ENCODE data around the gene TMEM132C. TPM values are rescaled to one million over a fixed set of nuclear protein-coding genes. Genes with fewer than 3 reads are reported as not detected.

Gene TMEM132C
- total and polyA plus RNA-seq, 4 experiments from 2014 or later, result not detected

GRCh38 chr12:128687851-128688250 is 420.9 kb downstream of the TMEM132C start:
- POLR2A ChIA-PET (ENCODE audit: partially characterized antibody), result no interaction called here
- H3K9me3 ChIP-seq (ENCODE audit: control insufficient read depth in 1 of 2, low read length in 2 of 2), result no peaks in the 10 kb centered on the region
- H3K4me3 Mint-ChIP-seq, result no peak overlapping the region
- H3K36me3 ChIP-seq (ENCODE audit: insufficient read depth, low read length), result no peaks in the 10 kb centered on the region
- H3K4me1 ChIP-seq (ENCODE audit: insufficient read depth, low read length), result no peaks in the 10 kb centered on the region
- intact Hi-C loops (cut with micrococcal nuclease), result no loop called here
- no peak overlapping the region for H3K27ac ChIP-seq (ENCODE audit: low read depth, low read length)
- H3K4me1 Mint-ChIP-seq, result no peaks in the 10 kb centered on the region
- H3K9me3 Mint-ChIP-seq, result peaks cover 0 to 11% (median 2%) of the 10 kb centered on the region in 8 donors
- no peak for DNase-seq
- H3K27ac Mint-ChIP-seq, result no peak overlapping the region
- H3K27me3 Mint-ChIP-seq, result no peaks in the 10 kb centered on the region
- no peak overlapping the region for H3K4me3 ChIP-seq (ENCODE audit: low read length in 2 of 2)
- no peaks in the 10 kb centered on the region for H3K36me3 Mint-ChIP-seq
- no peaks in the 10 kb centered on the region for H3K27me3 ChIP-seq (ENCODE audit: insufficient read depth, low read length)
- CTCF ChIA-PET (ENCODE audit: partially characterized antibody), result no interaction called here

- H3K4me3 ChIP-seq (ENCODE audit: low read length in 2 of 2), result no peak overlapping the region
- no peaks in the 10 kb centered on the region for H3K9me3 ChIP-seq (ENCODE audit: control insufficient read depth in 1 of 2, low read length in 2 of 2)
- no peak overlapping the region for H3K27ac Mint-ChIP-seq
- H3K9me3 Mint-ChIP-seq, result peaks cover 0 to 12% (median 4%) of the 10 kb centered on the region in 8 donors
- no peaks in the 10 kb centered on the region for H3K27me3 ChIP-seq (ENCODE audit: insufficient read depth, low read length)
- no peak for DNase-seq
- no peak overlapping the region for H3K4me3 Mint-ChIP-seq
- no peaks in the 10 kb centered on the region for H3K4me1 ChIP-seq (ENCODE audit: insufficient read depth, low read length)
- no peaks in the 10 kb centered on the region for H3K36me3 ChIP-seq (ENCODE audit: insufficient read depth, low read length)
- intact Hi-C loops (cut with micrococcal nuclease), result no loop called here
- no peaks in the 10 kb centered on the region for H3K27me3 Mint-ChIP-seq
- ChIA-PET CTCF (ENCODE audit: partially characterized antibody) (interaction anchor here (0.6 kb wide), 1 partner anchor 92 kb away, joined by 3 read pairs; no protein-coding TSS in a partner anchor), POLR2A (ENCODE audit: partially characterized antibody) (no interaction called here)
- H3K36me3 Mint-ChIP-seq, result no peaks in the 10 kb centered on the region
- no peak overlapping the region for H3K27ac ChIP-seq (ENCODE audit: low read depth, low read length)
- no peaks in the 10 kb centered on the region for H3K4me1 Mint-ChIP-seq
These were observed 423.7 kb downstream of the TMEM132C start for GRCh38 chr12:128690641-128691040.

- no peak overlapping the region for H3K27ac Mint-ChIP-seq
- ChIA-PET POLR2A (ENCODE audit: partially characterized antibody) (no interaction called here), CTCF (ENCODE audit: partially characterized antibody) (no interaction called here)
- no peaks in the 10 kb centered on the region for H3K36me3 Mint-ChIP-seq
- H3K36me3 ChIP-seq (ENCODE audit: insufficient read depth, low read length), result no peaks in the 10 kb centered on the region
- intact Hi-C loops (cut with micrococcal nuclease), result no loop called here
- H3K27me3 Mint-ChIP-seq, result peaks cover 0 to 2% of the 10 kb centered on the region in 2 donors
- DNase-seq, result no peak
- H3K27me3 ChIP-seq (ENCODE audit: insufficient read depth, low read length), result no peaks in the 10 kb centered on the region
- no peak overlapping the region for H3K4me3 Mint-ChIP-seq
- H3K27ac ChIP-seq (ENCODE audit: low read depth, low read length), result no peak overlapping the region
- peaks cover 0 to 3% of the 10 kb centered on the region in 2 donors for H3K9me3 ChIP-seq (ENCODE audit: control insufficient read depth in 1 of 2, low read length in 2 of 2)
- no peaks in the 10 kb centered on the region for H3K4me1 ChIP-seq (ENCODE audit: insufficient read depth, low read length)
- no peaks in the 10 kb centered on the region for H3K4me1 Mint-ChIP-seq
- no peak overlapping the region for H3K4me3 ChIP-seq (ENCODE audit: low read length in 2 of 2)
- H3K9me3 Mint-ChIP-seq, result peaks cover 0 to 9% (median 3%) of the 10 kb centered on the region in 8 donors
These were observed 426.1 kb downstream of the TMEM132C start for GRCh38 chr12:128693115-128693514.

GRCh38 chr12:128693771-128694170 is 426.8 kb downstream of the TMEM132C start:
- Mint-ChIP-seq H3K36me3 (no peaks in the 10 kb centered on the region), H3K4me3 (no peak overlapping the region), H3K27ac (no peak overlapping the region), H3K9me3 (peaks cover 0 to 6% (median 3%) of the 10 kb centered on the region in 8 donors), H3K27me3 (peaks cover 0 to 2% of the 10 kb centered on the region in 2 donors), H3K4me1 (no peaks in the 10 kb centered on the region)
- intact Hi-C loops (cut with micrococcal nuclease), result no loop called here
- Histone ChIP-seq H3K4me3 (ENCODE audit: low read length in 2 of 2) (no peak overlapping the region), H3K9me3 (ENCODE audit: control insufficient read depth in 1 of 2, low read length in 2 of 2) (peaks cover 0 to 3% of the 10 kb centered on the region in 2 donors), H3K27ac (ENCODE audit: low read depth, low read length) (no peak overlapping the region), H3K36me3 (ENCODE audit: insufficient read depth, low read length) (no peaks in the 10 kb centered on the region), H3K4me1 (ENCODE audit: insufficient read depth, low read length) (no peaks in the 10 kb centered on the region), H3K27me3 (ENCODE audit: insufficient read depth, low read length) (no peaks in the 10 kb centered on the region)
- POLR2A ChIA-PET (ENCODE audit: partially characterized antibody), result no interaction called here
- DNase-seq, result no peak
- CTCF ChIA-PET (ENCODE audit: partially characterized antibody), result no interaction called here

- Mint-ChIP-seq H3K4me3 (no peak overlapping the region), H3K9me3 (peaks cover 0 to 8% (median 3%) of the 10 kb centered on the region in 8 donors), H3K27ac (no peak overlapping the region), H3K27me3 (peaks cover 0 to 2% of the 10 kb centered on the region in 2 donors), H3K4me1 (no peaks in the 10 kb centered on the region), H3K36me3 (no peaks in the 10 kb centered on the region)
- Histone ChIP-seq H3K36me3 (ENCODE audit: insufficient read depth, low read length) (no peaks in the 10 kb centered on the region), H3K27ac (ENCODE audit: low read depth, low read length) (no peak overlapping the region), H3K4me3 (ENCODE audit: low read length in 2 of 2) (no peak overlapping the region), H3K27me3 (ENCODE audit: insufficient read depth, low read length) (no peaks in the 10 kb centered on the region), H3K9me3 (ENCODE audit: control insufficient read depth in 1 of 2, low read length in 2 of 2) (peaks cover 0 to 3% of the 10 kb centered on the region in 2 donors), H3K4me1 (ENCODE audit: insufficient read depth, low read length) (no peaks in the 10 kb centered on the region)
- ChIA-PET CTCF (ENCODE audit: partially characterized antibody) (no interaction called here), POLR2A (ENCODE audit: partially characterized antibody) (no interaction called here)
- intact Hi-C loops (cut with micrococcal nuclease), result no loop called here
- no peak for DNase-seq
These were observed 427.5 kb downstream of the TMEM132C start for GRCh38 chr12:128694445-128694844.

GRCh38 chr12:128695697-128696096 is 428.7 kb downstream of the TMEM132C start:
- H3K4me3 Mint-ChIP-seq, result no peak overlapping the region
- H3K27ac Mint-ChIP-seq, result no peak overlapping the region

GRCh38 chr12:128698301-128698972 is 431.5 kb downstream of the TMEM132C start:
- H3K27me3 Mint-ChIP-seq, result peaks cover 0 to 2% of the 10 kb centered on the region in 2 donors
- intact Hi-C loops (cut with micrococcal nuclease), result no loop called here
- Histone ChIP-seq H3K4me3 (ENCODE audit: low read length in 2 of 2) (no peak overlapping the region), H3K36me3 (ENCODE audit: insufficient read depth, low read length) (no peaks in the 10 kb centered on the region), H3K4me1 (ENCODE audit: insufficient read depth, low read length) (no peaks in the 10 kb centered on the region), H3K27ac (ENCODE audit: low read depth, low read length) (no peak overlapping the region), H3K27me3 (ENCODE audit: insufficient read depth, low read length) (no peaks in the 10 kb centered on the region), H3K9me3 (ENCODE audit: control insufficient read depth in 1 of 2, low read length in 2 of 2) (peaks cover 0 to 3% of the 10 kb centered on the region in 2 donors)
- no peak for DNase-seq
- H3K9me3 Mint-ChIP-seq, result peaks cover 1 to 8% (median 3%) of the 10 kb centered on the region in 8 donors
- H3K4me3 Mint-ChIP-seq, result no peak overlapping the region
- no peaks in the 10 kb centered on the region for H3K36me3 Mint-ChIP-seq
- peaks cover 0 to 3% (median 0%) of the 10 kb centered on the region in 4 donors for H3K4me1 Mint-ChIP-seq
- ChIA-PET POLR2A (ENCODE audit: partially characterized antibody) (no interaction called here), CTCF (ENCODE audit: partially characterized antibody) (no interaction called here)
- no peak overlapping the region for H3K27ac Mint-ChIP-seq

More at GRCh38 chr12:128695697-128696096, 428.7 kb downstream of the TMEM132C start:
- peaks cover 0 to 8% (median 3%) of the 10 kb centered on the region in 8 donors for H3K9me3 Mint-ChIP-seq
- peaks cover 0 to 3% of the 10 kb centered on the region in 2 donors for H3K9me3 ChIP-seq (ENCODE audit: control insufficient read depth in 1 of 2, low read length in 2 of 2)
- no peaks in the 10 kb centered on the region for H3K4me1 ChIP-seq (ENCODE audit: insufficient read depth, low read length)
- no peak for DNase-seq
- intact Hi-C loops (cut with micrococcal nuclease), result no loop called here
- H3K27me3 ChIP-seq (ENCODE audit: insufficient read depth, low read length), result no peaks in the 10 kb centered on the region
- ChIA-PET CTCF (ENCODE audit: partially characterized antibody) (no interaction called here), POLR2A (ENCODE audit: partially characterized antibody) (no interaction called here)
- H3K4me1 Mint-ChIP-seq, result peaks cover 0 to 2% (median 0%) of the 10 kb centered on the region in 4 donors
- H3K4me3 ChIP-seq (ENCODE audit: low read length in 2 of 2), result no peak overlapping the region
- H3K36me3 ChIP-seq (ENCODE audit: insufficient read depth, low read length), result no peaks in the 10 kb centered on the region
- H3K27ac ChIP-seq (ENCODE audit: low read depth, low read length), result no peak overlapping the region
- no peaks in the 10 kb centered on the region for H3K36me3 Mint-ChIP-seq
- peaks cover 0 to 2% of the 10 kb centered on the region in 2 donors for H3K27me3 Mint-ChIP-seq
